Activated CD4-positive, alpha-beta T cell treated with anti-CD3 and anti-CD28 coated beads for 36 hours (primary cell): Measurements from ENCODE around the gene SULT2B1. TPM values are rescaled to one million over a fixed set of nuclear protein-coding genes. Genes with fewer than 3 reads are reported as not detected.

Experiments
- ATAC-seq: fragments of 200-7000 bp; cut with Tn5 transposase; one replicate; pipeline ENCODE4 v1.10.0; 2021; ENCODE audit warnings: mild to moderate bottlenecking, moderate library complexity
- CTCF ChIA-PET: fragments of 350-600 bp; sonication (Branson Sonifier 250); formaldehyde crosslinking; loops from one replicate; lab custom pipeline; 2021; ENCODE audit warnings: antibody characterized with exemption; lab: Charles Lee
- POLR2A ChIA-PET: fragments of 350-600 bp; sonication (Branson Sonifier 250); formaldehyde crosslinking; loops from one replicate; lab custom pipeline; 2021; ENCODE audit warnings: antibody characterized with exemption, inconsistent platforms; lab: Charles Lee
- DNase-seq: peaks from one replicate; pipeline ENCODE4 v3.0.0-alpha.2; 2020
- H3K27ac Mint-ChIP-seq: one replicate; pipeline ENCODE4 v1.8.0; 2021; ENCODE audit warnings: mixed read lengths
- H3K27me3 Mint-ChIP-seq: one replicate; pipeline ENCODE4 v1.8.0; 2021; ENCODE audit warnings: mixed read lengths
- H3K36me3 Mint-ChIP-seq: one replicate; pipeline ENCODE4 v1.8.0; 2021; ENCODE audit warnings: low read depth, mixed read lengths
- H3K4me1 Mint-ChIP-seq: one replicate; pipeline ENCODE4 v1.8.0; 2021; ENCODE audit warnings: mixed read lengths
- H3K4me3 Mint-ChIP-seq: one replicate; pipeline ENCODE4 v1.8.0; 2021; ENCODE audit warnings: mild to moderate bottlenecking, moderate library complexity, mixed read lengths
- H3K9me3 Mint-ChIP-seq: one replicate; pipeline ENCODE4 v1.8.0; 2021; ENCODE audit warnings: low read depth, mixed read lengths
- intact Hi-C, 2 experiments: fragments of 100-400 bp; cut with DNase I in 1 of 2; cut with micrococcal nuclease in 1 of 2; formaldehyde crosslinking; loops; one replicate each; pipeline versions ENCODE4 v1.14.2 to v1.15.1; 2022 to 2024; cut with DNase I, micrococcal nuclease
- total RNA-seq, 2 experiments: library from RNA; stranded (reverse); gene quantifications; one replicate each; pipeline ENCODE4 v1.2.3, GENCODE V29; 2021

SULT2B1 gene
- total RNA-seq, 2 experiments from 2014 or later = not detected

DNA sequence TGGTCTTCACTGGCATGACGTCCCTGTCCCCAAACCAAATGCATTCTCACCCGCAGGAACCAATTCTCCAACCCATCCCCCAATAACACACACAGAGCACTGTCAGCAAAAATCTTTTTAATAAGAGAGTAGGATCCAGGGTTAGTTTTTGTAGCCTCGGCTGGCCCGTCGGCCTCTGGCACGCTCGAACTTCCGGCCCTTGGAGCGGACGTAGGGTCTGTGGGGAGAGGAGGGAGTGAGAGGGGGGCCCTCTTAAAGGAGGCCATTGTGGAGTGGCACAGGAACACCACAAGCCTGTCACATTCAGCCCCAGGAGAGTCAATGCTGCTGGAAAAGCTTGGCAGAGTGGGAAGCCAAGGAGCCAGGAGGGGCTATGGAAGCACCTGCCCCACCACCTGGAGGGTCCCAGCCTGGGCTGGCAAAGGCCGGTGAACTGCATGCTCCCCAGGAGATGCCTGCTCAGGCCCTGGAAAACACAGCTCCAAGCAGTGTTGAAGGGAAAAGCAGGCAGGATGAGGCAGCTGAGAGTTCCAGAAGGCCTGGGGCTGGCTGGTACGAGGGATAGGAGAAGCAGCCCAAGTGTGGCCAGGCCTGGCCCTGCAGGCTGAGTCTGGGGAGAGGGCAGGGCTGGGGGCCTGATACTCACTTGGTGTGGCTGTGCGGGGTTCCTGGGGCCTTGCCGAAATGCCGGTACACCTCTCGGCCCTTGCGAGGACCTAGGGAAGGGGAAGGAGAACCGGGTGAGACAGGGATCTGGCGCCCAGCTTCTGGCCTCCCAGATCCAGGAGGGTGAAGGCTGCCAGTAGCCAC, 63.5 kb downstream of the SULT2B1 start:
- Mint-ChIP-seq H3K27ac (peak overlapping the region; percentile 13), H3K9me3 (no peaks in the 10 kb centered on the region), H3K36me3 (peaks cover 47% of the 10 kb centered on the region), H3K27me3 (no peaks in the 10 kb centered on the region), H3K4me3 (peak overlapping the region; percentile 6), H3K4me1 (peaks cover 30% of the 10 kb centered on the region)
- POLR2A ChIA-PET = interaction anchor here (0.6 to 1.5 kb wide), 6 partner anchors 9 to 122 kb away, joined by 3 to 5 read pairs (median 3); no protein-coding TSS in a partner anchor
- DNase-seq (no peak), ATAC-seq (no peak)
- intact Hi-C loops = no loop called here
- CTCF ChIA-PET = no interaction called here

DNA sequence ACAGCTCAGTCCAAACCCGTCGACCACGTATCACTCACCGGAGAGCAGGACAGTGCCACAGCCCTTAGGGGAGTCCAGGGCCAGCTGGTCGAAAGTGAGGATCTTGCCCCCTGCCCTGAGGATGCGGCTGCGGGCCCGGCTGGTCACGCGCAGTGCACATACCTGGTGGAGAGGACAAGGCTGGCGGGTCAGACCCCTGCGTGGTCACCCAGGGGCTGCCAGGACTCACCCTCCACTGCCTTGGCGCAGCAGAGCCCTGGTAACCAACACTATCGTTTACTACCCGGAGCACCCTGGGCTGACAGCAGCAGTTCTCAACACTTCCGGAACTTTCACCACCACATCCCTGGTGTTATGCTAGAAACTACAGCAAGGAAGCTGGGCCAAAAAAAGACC, 64.1 kb downstream of the SULT2B1 start:
- DNase-seq = no peak
- Mint-ChIP-seq H3K27ac (peak overlapping the region; percentile 97), H3K9me3 (no peaks in the 10 kb centered on the region), H3K27me3 (no peaks in the 10 kb centered on the region), H3K36me3 (peaks cover 47% of the 10 kb centered on the region), H3K4me3 (peak overlapping the region; percentile 94), H3K4me1 (peaks cover 30% of the 10 kb centered on the region)
- ATAC-seq = no peak
- ChIA-PET CTCF (interaction anchor here (0.5 kb wide), 1 partner anchor 26 kb away, joined by 3 read pairs; no protein-coding TSS in a partner anchor), POLR2A (interaction anchor here (0.7 to 1.5 kb wide), 8 partner anchors 8 to 505 kb away, joined by 3 to 6 read pairs (median 3); partner anchors contain the start of gene PLA2G4C)
- intact Hi-C loops = no loop called here

DNA sequence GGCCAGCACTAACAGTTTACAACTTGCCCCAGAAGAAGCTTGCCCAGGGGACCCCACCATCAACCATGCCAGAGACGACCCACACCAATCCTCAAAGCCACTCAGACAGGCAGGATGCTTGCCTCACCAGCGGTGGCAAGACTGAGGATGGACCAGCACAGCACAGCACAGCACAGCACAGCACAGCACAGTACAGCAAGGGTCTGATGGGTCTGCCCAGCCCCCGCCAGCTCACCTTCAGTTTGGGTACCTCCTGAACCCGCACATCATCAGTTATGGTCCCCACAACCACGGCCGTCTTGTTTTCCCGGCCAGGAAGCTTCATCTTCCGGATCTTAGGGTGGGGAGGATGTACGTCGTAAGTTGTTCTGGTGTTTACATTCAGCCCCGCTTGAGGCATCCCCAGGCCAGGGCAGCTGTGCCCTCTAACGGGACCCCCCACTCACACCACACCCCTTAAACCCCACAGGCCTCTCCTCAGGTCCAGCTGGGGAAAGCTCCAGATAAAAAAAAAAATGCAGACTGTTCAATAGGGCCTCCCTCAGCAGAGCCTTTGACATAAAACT, 64.6 kb downstream of the SULT2B1 start:
- ATAC-seq = no peak
- H3K27ac Mint-ChIP-seq = peak overlapping the region; percentile 97

DNA sequence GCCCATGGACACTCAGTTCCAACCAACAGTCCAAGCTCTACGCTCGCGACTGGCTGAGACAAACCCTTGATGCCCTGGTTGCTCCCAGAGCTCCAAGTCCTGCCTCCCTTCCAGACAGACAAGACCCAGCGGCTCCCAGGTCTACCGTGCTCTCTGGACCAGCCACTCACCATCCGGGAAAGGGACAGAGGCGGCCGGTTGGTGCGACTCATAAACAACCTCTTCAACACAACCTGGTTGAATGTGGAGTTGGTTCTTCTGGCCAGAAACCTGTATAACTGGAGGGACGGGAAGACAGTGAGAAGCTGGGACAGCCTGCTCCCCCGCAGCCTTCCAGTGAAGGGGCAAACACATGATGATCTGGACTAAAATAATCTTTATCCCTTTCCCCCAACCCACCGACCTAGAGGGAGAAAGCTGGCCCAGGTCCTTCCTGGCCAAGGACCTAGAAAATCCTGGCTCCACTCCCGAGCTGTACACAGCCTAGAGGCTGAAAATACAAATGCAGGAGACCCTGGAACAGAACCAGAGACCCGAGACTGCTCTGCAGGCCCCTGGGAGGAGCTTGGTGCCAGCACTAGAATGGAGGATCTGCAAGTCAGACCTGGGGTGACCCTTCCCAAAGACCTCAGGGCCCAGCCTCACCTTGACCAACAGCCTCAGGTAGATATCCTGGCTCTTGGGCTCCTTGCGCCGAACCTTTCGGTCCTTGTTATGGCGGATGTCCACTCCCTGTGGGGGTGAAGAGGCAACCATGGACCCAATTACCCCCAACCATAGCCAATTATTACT, 65.4 kb downstream of the SULT2B1 start:
- no peaks in the 10 kb centered on the region for H3K27me3 Mint-ChIP-seq
- H3K36me3 Mint-ChIP-seq = peaks cover 55% of the 10 kb centered on the region
- ATAC-seq = no peak
- DNase-seq = no peak
- ChIA-PET POLR2A (interaction anchor here (0.5 to 1.3 kb wide), 6 partner anchors 9 to 198 kb away, joined by 3 to 6 read pairs (median 3); no protein-coding TSS in a partner anchor), CTCF (interaction anchor here (0.6 kb wide), 1 partner anchor 225 kb away, joined by 3 read pairs; no protein-coding TSS in a partner anchor)
- peak overlapping the region; percentile 97 for H3K27ac Mint-ChIP-seq
- no peaks in the 10 kb centered on the region for H3K9me3 Mint-ChIP-seq
- intact Hi-C loops = no loop called here
- H3K4me1 Mint-ChIP-seq = peaks cover 37% of the 10 kb centered on the region
- peak overlapping the region; percentile 94 for H3K4me3 Mint-ChIP-seq

More for the DNA sequence above, 64.6 kb downstream of the SULT2B1 start:
- Mint-ChIP-seq H3K36me3 (peaks cover 50% of the 10 kb centered on the region), H3K4me1 (peaks cover 32% of the 10 kb centered on the region), H3K4me3 (peak overlapping the region; percentile 94), H3K9me3 (no peaks in the 10 kb centered on the region), H3K27me3 (no peaks in the 10 kb centered on the region)
- intact Hi-C loops = no loop called here
- POLR2A ChIA-PET = interaction anchor here (0.6 to 1.4 kb wide), 8 partner anchors 8 to 506 kb away, joined by 3 to 6 read pairs (median 3); partner anchors contain the start of gene PLA2G4C
- CTCF ChIA-PET = interaction anchor here (0.5 kb wide), 1 partner anchor 26 kb away, joined by 3 read pairs; no protein-coding TSS in a partner anchor
- DNase-seq = no peak

DNA sequence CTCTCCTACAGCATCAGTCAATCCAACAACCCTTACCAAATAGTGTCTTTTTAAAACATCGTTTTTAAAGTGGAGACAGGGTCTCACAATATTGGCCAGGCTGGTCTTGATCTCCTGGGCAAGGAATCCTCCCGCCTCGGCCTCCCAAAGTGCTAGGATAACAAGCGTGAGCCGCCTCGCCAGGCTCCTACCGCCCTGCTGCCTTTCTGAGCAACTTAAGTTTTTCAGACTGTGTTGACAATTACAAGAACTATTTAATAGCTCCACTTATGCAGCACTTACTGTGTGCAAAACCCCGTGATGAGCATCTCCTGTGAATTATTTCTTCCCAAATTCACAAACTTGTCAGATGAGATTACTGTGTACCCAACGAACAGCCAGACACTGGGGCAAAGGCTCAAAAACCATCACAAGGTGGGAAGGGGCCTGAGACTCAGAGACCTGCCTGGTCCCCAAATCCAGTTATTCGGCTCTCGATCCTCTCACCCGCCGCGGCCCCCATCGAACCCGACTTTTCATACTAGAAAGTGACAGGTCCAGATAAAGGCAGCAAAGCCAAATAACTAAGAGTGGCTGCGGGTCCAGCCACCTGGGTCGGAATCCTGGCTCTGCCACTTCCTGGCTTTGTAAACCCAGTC, 66.4 kb downstream of the SULT2B1 start:
- POLR2A ChIA-PET = interaction anchor here (1.0 to 1.3 kb wide), 11 partner anchors 10 to 255 kb away, joined by 3 to 9 read pairs (median 4); partner anchors contain the start of genes CA11, DBP, SYNGR4 and TMEM143
- H3K27ac Mint-ChIP-seq = peak overlapping the region; percentile 97
- ATAC-seq (no peak), DNase-seq (no peak)
- CTCF ChIA-PET = interaction anchor here (0.6 to 1.9 kb wide), 3 partner anchors 10 to 375 kb away, joined by 3 to 7 read pairs (median 4); partner anchors contain the start of gene RUVBL2
- H3K36me3 Mint-ChIP-seq = peaks cover 59% of the 10 kb centered on the region
- intact Hi-C loops = loop anchor here in 1 of 2 experiments (2.0 kb wide), 1 partner anchor 108 kb away; the partner anchor contains the start of gene LMTK3
- peaks cover 42% of the 10 kb centered on the region for H3K4me1 Mint-ChIP-seq
- H3K27me3 Mint-ChIP-seq = no peaks in the 10 kb centered on the region
- H3K9me3 Mint-ChIP-seq = no peaks in the 10 kb centered on the region
- H3K4me3 Mint-ChIP-seq = peak overlapping the region; percentile 94

DNA sequence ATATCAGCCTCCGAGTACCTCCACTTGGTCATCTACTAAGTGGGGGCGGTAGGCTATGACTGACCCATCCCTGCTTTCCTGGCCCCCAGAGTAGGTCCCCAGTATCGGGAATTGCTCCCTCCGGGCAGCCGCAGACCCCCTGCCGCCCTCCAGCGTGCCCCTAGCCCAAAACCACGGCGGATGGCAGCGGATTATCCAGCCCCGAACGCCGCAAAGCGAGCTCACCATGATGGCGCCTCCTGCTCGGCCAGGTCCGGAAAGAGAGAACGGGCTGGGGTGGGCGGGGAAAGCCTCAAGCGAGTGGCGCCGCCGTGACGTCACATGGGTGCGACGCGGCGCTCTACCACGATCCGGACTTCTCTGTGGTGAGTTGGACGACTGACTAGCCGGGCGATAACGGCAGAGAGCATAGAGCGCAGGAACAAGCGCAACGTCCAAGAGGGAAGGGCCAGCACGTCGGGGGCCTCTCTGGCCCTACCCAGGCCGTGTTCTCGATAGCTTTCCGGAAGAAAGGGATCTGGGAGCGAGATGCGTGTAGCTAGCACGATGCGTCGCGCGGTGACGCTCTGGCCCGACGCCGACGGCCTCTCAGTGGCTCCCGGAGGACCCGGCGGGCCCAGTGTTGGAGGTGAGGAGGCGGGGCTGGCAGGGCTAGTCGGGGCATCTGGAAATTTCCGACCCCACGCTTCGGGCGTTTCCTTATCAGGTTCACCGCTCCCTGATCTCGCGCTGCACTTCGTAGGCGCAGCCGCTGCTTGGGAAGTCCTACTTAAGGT, 67.1 kb downstream of the SULT2B1 start, which contains the start of the genes RPL18 and SPHK2:
TSS of gene RPL18 (minus strand) at position 263 of the 776 bp plus-strand sequence. CDS start at position 228, 35 bp downstream.
TSS of gene SPHK2 (plus strand) at position 591 of the 776 bp plus-strand sequence. CDS start 1,009 bp downstream, outside the sequence.
- CTCF ChIA-PET = interaction anchor here (0.6 to 1.9 kb wide), 6 partner anchors 10 to 375 kb away, joined by 3 to 7 read pairs (median 4); partner anchors contain the start of gene RUVBL2

DNA sequence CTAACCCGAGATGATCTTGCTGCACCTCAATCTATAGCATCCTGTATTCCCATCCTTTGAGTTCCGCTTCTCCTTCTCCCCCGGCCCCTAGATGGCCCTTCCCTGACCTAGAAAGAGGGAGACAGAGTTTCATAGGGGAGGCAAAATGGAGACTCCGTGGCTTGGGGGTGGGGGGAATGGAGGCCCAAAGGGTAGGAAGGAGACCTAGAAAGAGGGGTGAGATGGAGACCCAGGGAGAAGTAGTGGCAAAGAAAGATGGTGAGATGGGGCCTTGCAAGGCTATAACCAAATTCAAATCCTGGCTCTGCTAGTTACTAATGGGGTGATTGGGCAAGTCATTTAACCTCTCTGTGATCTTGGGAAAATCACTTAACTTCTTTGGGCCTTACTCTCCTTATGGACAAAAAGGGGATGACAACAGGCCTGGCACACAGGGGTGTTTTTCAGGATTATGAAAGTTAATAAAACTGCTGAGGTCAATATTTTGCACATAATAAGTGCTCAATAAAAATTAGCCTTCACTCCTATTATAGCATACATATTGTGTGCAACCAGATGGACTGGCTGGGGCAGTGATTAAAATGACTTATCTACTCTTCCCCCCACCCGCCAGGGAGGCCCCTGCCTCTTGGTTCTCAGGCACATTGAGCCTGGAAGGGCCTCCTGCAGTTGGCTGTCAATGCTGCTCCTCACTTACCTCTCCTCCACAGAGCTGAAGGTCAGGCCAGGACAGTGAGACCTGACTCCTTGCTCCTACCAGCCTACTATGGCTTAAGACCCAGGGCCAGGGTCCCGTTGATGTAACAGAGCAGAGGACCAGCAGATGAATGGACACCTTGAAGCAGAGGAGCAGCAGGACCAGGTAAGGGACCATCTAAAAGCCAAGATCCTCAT, 68.0 kb downstream of the SULT2B1 start:
- peaks cover 66% of the 10 kb centered on the region for H3K36me3 Mint-ChIP-seq
- no peaks in the 10 kb centered on the region for H3K27me3 Mint-ChIP-seq
- peaks cover 56% of the 10 kb centered on the region for H3K4me1 Mint-ChIP-seq
- peak overlapping the region; percentile 97 for H3K27ac Mint-ChIP-seq
- CTCF ChIA-PET = interaction anchor here (0.8 to 1.9 kb wide), 4 partner anchors 11 to 374 kb away, joined by 3 to 7 read pairs (median 4); partner anchors contain the start of gene RUVBL2
- no peak for ATAC-seq
- no peak for DNase-seq
- intact Hi-C loops = loop anchor here (1.0 to 2.0 kb wide), 13 partner anchors 14 to 465 kb away; partner anchors contain the start of genes CA11 (in 1 of the 2), CYTH2 (in 1 of the 2), GRWD1 (in 1 of the 2) and GYS1 (in 1 of the 2)
- no peaks in the 10 kb centered on the region for H3K9me3 Mint-ChIP-seq
- POLR2A ChIA-PET = interaction anchor here (1.0 to 1.3 kb wide), 9 partner anchors 9 to 256 kb away, joined by 3 to 9 read pairs (median 4); partner anchors contain the start of genes CA11, DBP, SYNGR4 and TMEM143
- peak overlapping the region; percentile 94 for H3K4me3 Mint-ChIP-seq

More for the DNA sequence above, 67.1 kb downstream of the SULT2B1 start, which contains the start of the genes RPL18 and SPHK2:
- no peaks in the 10 kb centered on the region for H3K9me3 Mint-ChIP-seq
- POLR2A ChIA-PET = interaction anchor here (0.5 to 1.3 kb wide), 11 partner anchors 9 to 1229 kb away, joined by 3 to 9 read pairs (median 4); partner anchors contain the start of genes CA11, DBP, SYNGR4 and TMEM143
- no peaks in the 10 kb centered on the region for H3K27me3 Mint-ChIP-seq
- peaks cover 64% of the 10 kb centered on the region for H3K36me3 Mint-ChIP-seq
- DNase-seq (peak; percentile 97), ATAC-seq (peak; percentile 82)
- peak within 1 kb of the TSS; percentile 97 for H3K27ac Mint-ChIP-seq
- peaks cover 48% of the 10 kb centered on the region for H3K4me1 Mint-ChIP-seq
- H3K4me3 Mint-ChIP-seq = peak within 1 kb of the TSS; percentile 94
- intact Hi-C loops = loop anchor here (1.0 to 2.0 kb wide), 13 partner anchors 15 to 466 kb away; partner anchors contain the start of genes CA11 (in 1 of the 2), CYTH2 (in 1 of the 2), GRWD1 (in 1 of the 2) and GYS1 (in 1 of the 2)

DNA sequence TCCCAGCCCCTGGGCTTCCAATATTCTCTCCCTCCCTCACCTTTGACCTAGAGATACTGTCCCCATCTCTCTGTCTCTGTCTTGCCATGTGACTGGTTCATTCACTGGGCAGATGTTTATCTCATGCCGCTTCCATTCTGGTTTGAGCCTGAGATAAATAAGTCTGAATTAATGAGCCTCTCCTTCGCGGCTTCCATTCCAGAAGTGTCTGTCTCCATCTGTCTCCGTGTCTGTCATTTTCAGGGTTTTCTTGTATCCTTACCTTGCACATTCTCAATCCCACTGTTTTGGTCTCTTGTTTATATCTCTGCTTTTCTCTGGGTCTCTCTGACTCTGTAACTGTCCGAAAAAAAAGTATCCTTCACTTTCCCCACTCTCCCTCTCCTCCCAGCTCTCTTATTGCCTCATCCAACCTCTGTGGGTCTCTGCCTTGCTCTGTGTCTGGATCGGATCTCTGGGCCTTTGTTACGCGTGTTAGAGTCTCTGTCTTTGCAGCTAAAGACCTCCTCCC, 71.6 kb downstream of the SULT2B1 start:
- intact Hi-C loops = loop anchor here in 1 of 2 experiments (1.0 kb wide), 2 partner anchors 11 to 91 kb away; no protein-coding TSS in a partner anchor
- CTCF ChIA-PET = interaction anchor here (1.2 to 1.6 kb wide), 2 partner anchors 10 to 14 kb away, joined by 4 read pairs; no protein-coding TSS in a partner anchor
- Mint-ChIP-seq H3K9me3 (no peaks in the 10 kb centered on the region), H3K36me3 (peaks cover 43% of the 10 kb centered on the region), H3K4me3 (peak overlapping the region; percentile 73), H3K4me1 (peaks cover 45% of the 10 kb centered on the region), H3K27me3 (no peaks in the 10 kb centered on the region), H3K27ac (peak overlapping the region; percentile 99)
- DNase-seq (no peak), ATAC-seq (no peak)
- POLR2A ChIA-PET = interaction anchor here (1.2 to 1.5 kb wide), 2 partner anchors 10 kb away, joined by 6 to 7 read pairs; partner anchors contain the start of gene FAM83E
